Measurements from ENCODE around the gene KIF4A. TPM values are rescaled to one million over a fixed set of nuclear protein-coding genes. Genes with fewer than 3 reads are reported as not detected.
"Not testable (repeated sequence)": the region's sequence is repeated elsewhere in the genome, so short reads cannot be mapped to it uniquely, and the experiment has no call there.

Gene KIF4A
- total RNA-seq, 2 experiments from 2014 or later = 29.9 to 40.7 TPM

DNA sequence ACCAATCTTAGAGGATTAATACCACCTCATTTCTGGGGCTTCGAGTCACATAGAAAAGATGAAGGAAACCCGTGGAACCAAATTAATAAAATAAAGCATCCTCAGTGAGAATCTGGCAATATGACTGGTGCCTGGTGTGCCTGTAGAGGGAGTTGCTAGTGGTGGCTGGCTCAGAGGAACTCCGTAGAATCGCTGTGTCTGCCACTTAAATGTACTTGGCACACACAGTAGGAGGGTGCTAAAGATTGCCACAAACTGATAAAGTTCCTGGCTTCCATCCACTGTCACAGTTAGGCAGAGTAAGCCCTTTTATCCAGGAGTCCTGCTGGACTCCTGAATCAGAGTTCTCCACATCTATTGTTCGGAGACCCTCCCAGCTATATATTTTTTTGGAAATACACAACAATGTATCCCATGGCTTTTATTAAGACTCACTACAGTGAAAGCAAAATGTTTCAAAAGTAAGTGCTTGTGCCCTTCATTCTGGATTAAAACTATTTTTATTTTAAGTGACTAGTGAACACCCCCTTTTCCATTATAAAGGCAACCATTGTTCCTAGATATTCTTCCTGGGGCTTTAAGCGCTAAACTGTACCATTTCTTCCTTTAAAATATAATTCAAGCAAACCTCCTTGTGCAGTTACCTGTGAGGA lies 56.6 kb downstream of the KIF4A start:
- CTCF ChIA-PET (ENCODE audit: unreplicated experiment) = no interaction called here
- no TSS peak for BruUV-seq (replicated peaks)

DNA sequence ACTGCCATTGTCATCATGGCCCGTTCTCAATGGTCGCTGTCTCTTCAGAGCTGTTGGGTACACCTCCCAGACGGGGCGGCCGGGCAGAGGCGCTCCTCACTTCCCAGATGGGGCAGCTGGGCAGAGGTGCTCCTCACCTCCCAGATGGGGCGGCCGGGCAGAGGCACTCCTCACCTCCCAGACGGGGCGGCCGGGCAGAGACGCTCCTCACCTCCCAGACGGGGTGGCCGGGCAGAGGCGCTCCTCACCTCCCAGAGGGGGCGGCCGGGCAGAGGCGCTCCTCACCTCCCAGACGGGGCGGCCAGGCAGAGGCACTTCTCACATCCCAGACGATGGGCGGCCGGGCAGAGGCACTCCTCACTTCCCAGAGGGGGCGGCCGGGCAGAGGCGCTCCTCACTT lies 58.9 kb downstream of the KIF4A start:
- H3K4me2 ChIP-seq (ENCODE audit: low read length); BruUV-seq (replicated peaks); H3K4me1 ChIP-seq (ENCODE audit: insufficient read depth, low read length, poor library complexity, severe bottlenecking); POLR2A ChIA-PET; H3K9me3 ChIP-seq (ENCODE audit: low read length); H2AFZ ChIP-seq (ENCODE audit: low read length); H3K9me2 ChIP-seq (ENCODE audit: insufficient read depth, low read length); intact Hi-C loops (cut with micrococcal nuclease; ENCODE audit: unreplicated experiment); H3K27ac ChIP-seq (ENCODE audit: low read depth, low read length, poor library complexity, severe bottlenecking); DNase-seq (ENCODE audit: low spot score); CTCF ChIA-PET (ENCODE audit: unreplicated experiment); H3K79me2 ChIP-seq (ENCODE audit: insufficient read depth, low read depth, low read length); H3K4me3 ChIP-seq (ENCODE audit: low read depth, low read length, poor library complexity, severe bottlenecking); H4K20me1 ChIP-seq (ENCODE audit: insufficient read depth, low read length): not testable (repeated sequence)
- H3K36me3 ChIP-seq (ENCODE audit: insufficient read depth, low read length) = peaks cover 79% of the 10 kb centered on the region

More for the DNA sequence above, 56.6 kb downstream of the KIF4A start:
- no peaks in the 10 kb centered on the region for H3K4me1 ChIP-seq (ENCODE audit: insufficient read depth, low read length, poor library complexity, severe bottlenecking)
- DNase-seq (ENCODE audit: low spot score) = no peak
- no peaks in the 10 kb centered on the region for H3K79me2 ChIP-seq (ENCODE audit: insufficient read depth, low read depth, low read length)
- no peak overlapping the region for H3K4me3 ChIP-seq (ENCODE audit: low read depth, low read length, poor library complexity, severe bottlenecking)
- peaks cover 81% of the 10 kb centered on the region for H3K36me3 ChIP-seq (ENCODE audit: insufficient read depth, low read length)
- intact Hi-C loops (cut with micrococcal nuclease; ENCODE audit: unreplicated experiment) = no loop called here
- no peaks in the 10 kb centered on the region for H4K20me1 ChIP-seq (ENCODE audit: insufficient read depth, low read length)
- no peak overlapping the region for H3K27ac ChIP-seq (ENCODE audit: low read depth, low read length, poor library complexity, severe bottlenecking)
- no peak overlapping the region for H2AFZ ChIP-seq (ENCODE audit: low read length)
- TF ChIP-seq EZH2phosphoT487 (IDR thresholded peaks at IDR 0.05; ENCODE audit: borderline replicate concordance, low read depth, low read length) = no peak
- TF ChIP-seq, protein P1, sequence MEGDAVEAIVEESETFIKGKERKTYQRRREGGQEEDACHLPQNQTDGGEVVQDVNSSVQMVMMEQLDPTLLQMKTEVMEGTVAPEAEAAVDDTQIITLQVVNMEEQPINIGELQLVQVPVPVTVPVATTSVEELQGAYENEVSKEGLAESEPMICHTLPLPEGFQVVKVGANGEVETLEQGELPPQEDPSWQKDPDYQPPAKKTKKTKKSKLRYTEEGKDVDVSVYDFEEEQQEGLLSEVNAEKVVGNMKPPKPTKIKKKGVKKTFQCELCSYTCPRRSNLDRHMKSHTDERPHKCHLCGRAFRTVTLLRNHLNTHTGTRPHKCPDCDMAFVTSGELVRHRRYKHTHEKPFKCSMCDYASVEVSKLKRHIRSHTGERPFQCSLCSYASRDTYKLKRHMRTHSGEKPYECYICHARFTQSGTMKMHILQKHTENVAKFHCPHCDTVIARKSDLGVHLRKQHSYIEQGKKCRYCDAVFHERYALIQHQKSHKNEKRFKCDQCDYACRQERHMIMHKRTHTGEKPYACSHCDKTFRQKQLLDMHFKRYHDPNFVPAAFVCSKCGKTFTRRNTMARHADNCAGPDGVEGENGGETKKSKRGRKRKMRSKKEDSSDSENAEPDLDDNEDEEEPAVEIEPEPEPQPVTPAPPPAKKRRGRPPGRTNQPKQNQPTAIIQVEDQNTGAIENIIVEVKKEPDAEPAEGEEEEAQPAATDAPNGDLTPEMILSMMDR (conservative IDR thresholded peaks at IDR 0.05; ENCODE audit: low read length) = no peak
- POLR2A ChIA-PET = no interaction called here
- H3K9me3 ChIP-seq (ENCODE audit: low read length) = no peaks in the 10 kb centered on the region
- no peak overlapping the region for H3K4me2 ChIP-seq (ENCODE audit: low read length)
- H3K9me2 ChIP-seq (ENCODE audit: insufficient read depth, low read length) = no peaks in the 10 kb centered on the region

DNA sequence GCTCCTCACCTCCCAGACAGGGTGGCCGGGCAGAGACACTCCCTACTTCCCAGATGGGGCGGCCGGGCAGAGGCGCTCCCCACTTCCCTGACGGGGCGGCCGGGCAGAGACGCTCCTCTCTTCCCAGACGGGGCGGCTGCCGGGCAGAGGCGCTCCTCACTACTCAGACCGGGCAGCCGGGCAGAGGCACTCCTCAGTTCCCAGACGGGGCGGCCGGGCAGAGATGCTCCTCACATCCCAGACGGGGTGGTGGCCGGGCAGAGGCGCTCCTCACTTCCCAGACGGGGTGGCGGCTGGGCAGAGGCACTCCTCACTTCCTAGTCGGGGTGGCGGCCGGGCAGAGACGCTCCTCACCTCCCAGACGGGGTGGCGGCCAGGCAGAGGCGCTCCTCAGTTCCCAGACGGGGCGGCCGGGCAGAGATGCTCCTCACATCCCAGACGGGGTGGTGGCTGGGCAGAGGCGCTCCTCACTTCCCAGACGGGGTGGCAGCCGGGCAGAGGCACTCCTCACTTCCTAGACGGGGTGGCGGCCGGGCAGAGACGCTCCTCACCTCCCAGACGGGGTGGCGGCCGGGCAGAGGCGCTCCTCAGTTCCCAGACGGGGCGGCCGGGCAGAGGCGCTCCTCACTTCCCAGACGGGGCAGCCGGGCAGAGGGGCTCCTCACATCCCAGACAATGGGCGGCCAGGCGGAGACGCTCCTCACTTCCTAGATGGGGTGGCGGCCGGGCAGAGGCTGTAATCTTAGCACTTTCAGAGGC lies 59.6 kb downstream of the KIF4A start:
- H2AFZ ChIP-seq (ENCODE audit: low read length); DNase-seq (ENCODE audit: low spot score); H3K4me2 ChIP-seq (ENCODE audit: low read length); BruUV-seq (replicated peaks); H3K4me3 ChIP-seq (ENCODE audit: low read depth, low read length, poor library complexity, severe bottlenecking); H3K9me2 ChIP-seq (ENCODE audit: insufficient read depth, low read length); H4K20me1 ChIP-seq (ENCODE audit: insufficient read depth, low read length); H3K9me3 ChIP-seq (ENCODE audit: low read length); H3K4me1 ChIP-seq (ENCODE audit: insufficient read depth, low read length, poor library complexity, severe bottlenecking); POLR2A ChIA-PET; intact Hi-C loops (cut with micrococcal nuclease; ENCODE audit: unreplicated experiment); H3K79me2 ChIP-seq (ENCODE audit: insufficient read depth, low read depth, low read length); CTCF ChIA-PET (ENCODE audit: unreplicated experiment); H3K27ac ChIP-seq (ENCODE audit: low read depth, low read length, poor library complexity, severe bottlenecking): not testable (repeated sequence)
- H3K36me3 ChIP-seq (ENCODE audit: insufficient read depth, low read length) = peaks cover 79% of the 10 kb centered on the region

Data from OCI-LY7 (cell line).